ENCODE data around the gene RSKR.

DNA sequence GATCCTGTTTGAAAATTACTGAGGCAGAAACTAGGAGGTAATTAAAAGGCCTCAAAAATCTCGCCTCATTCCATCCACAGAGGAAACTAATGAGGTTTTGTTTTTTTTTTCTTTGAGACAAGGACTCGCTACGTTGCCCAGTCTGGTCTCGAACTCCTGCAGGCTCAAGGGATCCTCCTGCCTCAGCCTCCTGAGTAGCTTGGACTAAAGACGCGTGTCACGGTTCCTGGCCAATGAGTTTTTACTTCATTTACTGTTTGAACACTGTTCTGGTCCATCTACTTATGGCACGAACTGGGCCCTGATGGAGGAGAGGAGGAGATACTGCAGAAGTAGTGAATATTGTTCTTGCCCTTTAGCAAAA is 31.6 kb upstream of the RSKR start:
- TF ChIP-seq POLR2A (IDR thresholded peaks at IDR 0.05): no peak
- TF ChIP-seq, protein P1, sequence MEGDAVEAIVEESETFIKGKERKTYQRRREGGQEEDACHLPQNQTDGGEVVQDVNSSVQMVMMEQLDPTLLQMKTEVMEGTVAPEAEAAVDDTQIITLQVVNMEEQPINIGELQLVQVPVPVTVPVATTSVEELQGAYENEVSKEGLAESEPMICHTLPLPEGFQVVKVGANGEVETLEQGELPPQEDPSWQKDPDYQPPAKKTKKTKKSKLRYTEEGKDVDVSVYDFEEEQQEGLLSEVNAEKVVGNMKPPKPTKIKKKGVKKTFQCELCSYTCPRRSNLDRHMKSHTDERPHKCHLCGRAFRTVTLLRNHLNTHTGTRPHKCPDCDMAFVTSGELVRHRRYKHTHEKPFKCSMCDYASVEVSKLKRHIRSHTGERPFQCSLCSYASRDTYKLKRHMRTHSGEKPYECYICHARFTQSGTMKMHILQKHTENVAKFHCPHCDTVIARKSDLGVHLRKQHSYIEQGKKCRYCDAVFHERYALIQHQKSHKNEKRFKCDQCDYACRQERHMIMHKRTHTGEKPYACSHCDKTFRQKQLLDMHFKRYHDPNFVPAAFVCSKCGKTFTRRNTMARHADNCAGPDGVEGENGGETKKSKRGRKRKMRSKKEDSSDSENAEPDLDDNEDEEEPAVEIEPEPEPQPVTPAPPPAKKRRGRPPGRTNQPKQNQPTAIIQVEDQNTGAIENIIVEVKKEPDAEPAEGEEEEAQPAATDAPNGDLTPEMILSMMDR (IDR thresholded peaks at IDR 0.05): peak in 1 of 6 experiments; percentile 0
